Measurements from ENCODE around the gene PHKG2. TPM values are rescaled to one million over a fixed set of nuclear protein-coding genes. Genes with fewer than 3 reads are reported as not detected.

Gene PHKG2, protein sequence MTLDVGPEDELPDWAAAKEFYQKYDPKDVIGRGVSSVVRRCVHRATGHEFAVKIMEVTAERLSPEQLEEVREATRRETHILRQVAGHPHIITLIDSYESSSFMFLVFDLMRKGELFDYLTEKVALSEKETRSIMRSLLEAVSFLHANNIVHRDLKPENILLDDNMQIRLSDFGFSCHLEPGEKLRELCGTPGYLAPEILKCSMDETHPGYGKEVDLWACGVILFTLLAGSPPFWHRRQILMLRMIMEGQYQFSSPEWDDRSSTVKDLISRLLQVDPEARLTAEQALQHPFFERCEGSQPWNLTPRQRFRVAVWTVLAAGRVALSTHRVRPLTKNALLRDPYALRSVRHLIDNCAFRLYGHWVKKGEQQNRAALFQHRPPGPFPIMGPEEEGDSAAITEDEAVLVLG
- total RNA-seq (2022; extraction: Qiagen RNA extraction; ENCODE audit: low read depth), result 15.2 to 28.7 TPM (median 25.5 TPM) in 5 replicates

GRCh38 chr16:30747799-30748633 is at the start of gene PHKG2:
TSS of gene PHKG2 (plus strand) at chr16:30748425. CDS start at chr16:30748821, 396 bp downstream.

GRCh38 chr16:30698816-30699614 is 49.2 kb upstream of the PHKG2 start, which contains the start of gene SRCAP:
TSS of gene SRCAP (plus strand) at chr16:30699171. CDS start at chr16:30700825, 1,654 bp downstream.

GRCh38 chr16:30761928-30762902 is 14.0 kb downstream of the PHKG2 start, which contains the start of the genes CFAP119 and RNF40:
TSS of gene CFAP119 (minus strand) at chr16:30762062. CDS start at chr16:30761748, 314 bp downstream.
TSS of gene RNF40 (plus strand) at chr16:30762322. CDS start at chr16:30762546, 224 bp downstream.

DNA sequence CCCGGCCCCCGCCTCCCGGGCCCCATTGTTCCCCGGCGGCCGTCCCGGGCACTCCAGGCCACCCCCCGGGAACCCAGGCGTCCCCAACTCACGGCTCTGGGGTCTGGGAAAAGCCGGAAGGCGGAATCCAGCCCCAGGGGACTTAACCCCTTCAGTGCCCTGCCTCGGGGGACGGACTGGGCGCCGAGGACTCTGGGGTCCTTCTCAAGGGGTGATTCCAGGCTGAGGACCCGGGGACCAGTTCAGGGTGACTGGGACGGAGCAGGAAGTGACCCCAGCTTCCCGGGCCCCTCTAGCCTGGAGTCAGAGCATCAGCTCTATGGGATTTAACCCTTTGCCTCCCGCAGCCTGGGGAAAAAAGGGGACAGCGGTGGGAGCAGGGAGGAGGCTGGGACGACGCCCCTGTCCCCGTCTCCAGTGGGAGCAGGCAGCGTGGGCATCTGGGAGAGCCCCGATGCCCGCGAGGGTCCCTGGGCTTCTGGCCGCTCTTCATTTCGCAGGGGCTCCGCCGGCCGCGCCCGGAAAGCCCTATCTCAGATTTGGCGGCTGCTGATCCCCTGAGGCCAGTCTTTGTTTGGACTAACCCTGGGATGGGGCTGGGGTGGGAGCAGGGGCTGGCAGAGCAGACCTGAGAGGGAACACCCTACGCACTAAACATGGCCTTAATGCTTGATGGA is 38.8 kb downstream of the PHKG2 start, which contains the start of gene ZNF629:
TSS of gene ZNF629 (minus strand) at position 270 of the 677 bp plus-strand sequence. CDS start 2,723 bp downstream, outside the sequence.

Other genes with a start within 250 kb of the PHKG2 start
- gene ZNF768, start 221.9 kb upstream of the PHKG2 start, total RNA-seq (2022; extraction: Qiagen RNA extraction; ENCODE audit: low read depth), result 30.8 to 51.6 TPM (median 48.5 TPM) in 5 replicates
- gene ZNF747, start 213.6 kb upstream of the PHKG2 start, total RNA-seq (2022; extraction: Qiagen RNA extraction; ENCODE audit: low read depth), result 2.7 to 4.7 TPM (median 4.1 TPM) in 5 replicates
- 3.1 to 7.0 TPM (median 5.5 TPM) in 5 replicates for gene ZNF764, start 190.1 kb upstream of the PHKG2 start, total RNA-seq (2022; extraction: Qiagen RNA extraction; ENCODE audit: low read depth)
- 6.1 to 12.0 TPM (median 7.0 TPM) in 5 replicates for gene ZNF688, start 176.7 kb upstream of the PHKG2 start, total RNA-seq (2022; extraction: Qiagen RNA extraction; ENCODE audit: low read depth)
- gene ZNF785, start 162.7 kb upstream of the PHKG2 start, total RNA-seq (2022; extraction: Qiagen RNA extraction; ENCODE audit: low read depth), result not detected in 5 replicates
- 7.7 to 9.6 TPM (median 8.6 TPM) in 5 replicates for gene ZNF689, start 138.0 kb upstream of the PHKG2 start, total RNA-seq (2022; extraction: Qiagen RNA extraction; ENCODE audit: low read depth)
- gene PRR14, start 97.5 kb upstream of the PHKG2 start, total RNA-seq (2022; extraction: Qiagen RNA extraction; ENCODE audit: low read depth), result 17.0 to 26.6 TPM (median 23.2 TPM) in 5 replicates
- gene FBRS, start 90.0 kb upstream of the PHKG2 start, total RNA-seq (2022; extraction: Qiagen RNA extraction; ENCODE audit: low read depth), result 24.6 to 46.9 TPM (median 43.3 TPM) in 5 replicates
- 5.9 to 34.3 TPM (median 23.6 TPM) in 5 replicates for gene SRCAP, start 49.3 kb upstream of the PHKG2 start, total RNA-seq (2022; extraction: Qiagen RNA extraction; ENCODE audit: low read depth)
- gene CFAP119, start 13.6 kb downstream of the PHKG2 start, total RNA-seq (2022; extraction: Qiagen RNA extraction; ENCODE audit: low read depth), result 4.3 to 10.0 TPM (median 8.4 TPM) in 5 replicates
- gene RNF40, start 13.9 kb downstream of the PHKG2 start, total RNA-seq (2022; extraction: Qiagen RNA extraction; ENCODE audit: low read depth), result 51.8 to 92.6 TPM (median 84.3 TPM) in 5 replicates
- gene ZNF629, start 38.8 kb downstream of the PHKG2 start, total RNA-seq (2022; extraction: Qiagen RNA extraction; ENCODE audit: low read depth), result 15.6 to 17.9 TPM (median 17.8 TPM) in 5 replicates
- gene BCL7C, start 145.7 kb downstream of the PHKG2 start, total RNA-seq (2022; extraction: Qiagen RNA extraction; ENCODE audit: low read depth), result 24.0 to 43.8 TPM (median 43.2 TPM) in 5 replicates
- gene CTF1, start 148.2 kb downstream of the PHKG2 start, total RNA-seq (2022; extraction: Qiagen RNA extraction; ENCODE audit: low read depth), result 0.14 to 0.32 TPM (median 0.30 TPM) in 3 of 5 replicates, not detected in the others
- 8.6 to 23.7 TPM (median 22.0 TPM) in 5 replicates for gene FBXL19, start 175.1 kb downstream of the PHKG2 start, total RNA-seq (2022; extraction: Qiagen RNA extraction; ENCODE audit: low read depth)
- 8.1 to 18.1 TPM (median 12.5 TPM) in 5 replicates for gene ORAI3, start 200.6 kb downstream of the PHKG2 start, total RNA-seq (2022; extraction: Qiagen RNA extraction; ENCODE audit: low read depth)
- 12.6 to 22.9 TPM (median 21.6 TPM) in 5 replicates for gene SETD1A, start 209.3 kb downstream of the PHKG2 start, total RNA-seq (2022; extraction: Qiagen RNA extraction; ENCODE audit: low read depth)
- gene HSD3B7, start 236.8 kb downstream of the PHKG2 start, total RNA-seq (2022; extraction: Qiagen RNA extraction; ENCODE audit: low read depth), result 9.5 to 18.2 TPM (median 13.8 TPM) in 5 replicates